GM23338 (cell line): ENCODE results near the gene SV2C. TPM values are rescaled to one million over a fixed set of nuclear protein-coding genes. Genes with fewer than 3 reads are reported as not detected.

ENCODE experiments used
- ATAC-seq: fragments of 200-7000 bp; cut with Tn5 transposase; 3 replicates; pipeline ENCODE4 v1.9.1; 2020
- DNase-seq: peaks from one replicate; pipeline ENCODE4 v3.0.0-alpha.2; 2015; ENCODE audit warnings: low spot score
- H2AFZ ChIP-seq: fragments of 200-600 bp; sonication (generic); 2 replicates; pipeline ENCODE4 v1.8.0; 2016; ENCODE audit warnings: antibody characterized with exemption, mild to moderate bottlenecking, moderate library complexity
- H3F3A ChIP-seq: fragments of 200-600 bp; sonication (generic); replicated peaks from 2 replicates; pipeline ENCODE4 v1.8.0; 2017; ENCODE audit warnings: antibody characterized with exemption, mixed run types, low read depth
- H3K27ac ChIP-seq: fragments of 200-600 bp; sonication (generic); 2 replicates; pipeline ENCODE4 v1.6.1; 2016; ENCODE audit warnings: low read depth
- H3K27me3 ChIP-seq: fragments of 200-600 bp; sonication (generic); 2 replicates; pipeline ENCODE4 v1.8.0; 2016; ENCODE audit warnings: mild to moderate bottlenecking, mixed run types, moderate library complexity; ENCODE audit not compliant: insufficient read depth
- H3K36me3 ChIP-seq: fragments of 200-600 bp; sonication (generic); 2 replicates; pipeline ENCODE4 v1.8.0; 2016; ENCODE audit warnings: mild to moderate bottlenecking; ENCODE audit not compliant: insufficient read depth
- H3K4me1 ChIP-seq: fragments of 200-600 bp; sonication (generic); 2 replicates; pipeline ENCODE4 v1.8.0; 2016; ENCODE audit warnings: mild to moderate bottlenecking, moderate library complexity; ENCODE audit not compliant: insufficient read depth
- H3K4me2 ChIP-seq: fragments of 200-600 bp; sonication (generic); 2 replicates; pipeline ENCODE4 v1.7.1; 2017; ENCODE audit warnings: mixed run types
- H3K4me3 ChIP-seq: fragments of 200-600 bp; sonication (generic); 2 replicates; pipeline ENCODE4 v1.6.1; 2016; ENCODE audit warnings: mixed run types
- H3K79me2 ChIP-seq: fragments of 200-600 bp; sonication (generic); replicated peaks from 2 replicates; pipeline ENCODE4 v1.8.0; 2017; ENCODE audit warnings: mild to moderate bottlenecking; ENCODE audit not compliant: insufficient read depth
- H3K9me2 ChIP-seq: fragments of 200-600 bp; sonication (generic); 2 replicates; pipeline ENCODE4 v1.8.0; 2017; ENCODE audit not compliant: insufficient read depth
- H4K20me1 ChIP-seq: fragments of 200-600 bp; sonication (generic); replicated peaks from 2 replicates; pipeline ENCODE4 v1.8.0; 2017; ENCODE audit warnings: mild to moderate bottlenecking; ENCODE audit not compliant: insufficient read depth
- H3K27ac Mint-ChIP-seq: 2 replicates; pipeline ENCODE4 v1.8.0; 2020; ENCODE audit warnings: inconsistent platforms, mild to moderate bottlenecking, moderate library complexity, mixed read lengths
- H3K27me3 Mint-ChIP-seq: 3 replicates; pipeline ENCODE4 v1.8.0; 2022; ENCODE audit warnings: low read depth, mild to moderate bottlenecking, moderate library complexity, mixed read lengths, inconsistent platforms; ENCODE audit not compliant: insufficient read depth, poor library complexity
- H3K36me3 Mint-ChIP-seq: 3 replicates; pipeline ENCODE4 v1.8.0; 2021; ENCODE audit warnings: low read depth, mild to moderate bottlenecking, inconsistent platforms, moderate library complexity, mixed read lengths
- H3K4me1 Mint-ChIP-seq: 3 replicates; pipeline ENCODE4 v1.8.0; 2020; ENCODE audit warnings: mild to moderate bottlenecking, inconsistent platforms, mixed read lengths
- H3K4me3 Mint-ChIP-seq: 3 replicates; pipeline ENCODE4 v1.8.0; 2021; ENCODE audit warnings: moderate library complexity, mild to moderate bottlenecking, inconsistent platforms, mixed read lengths
- H3K9me3 Mint-ChIP-seq: 3 replicates; pipeline ENCODE4 v1.8.0; 2020; ENCODE audit warnings: moderate library complexity, mild to moderate bottlenecking, inconsistent platforms, mixed read lengths
- CREB1 ChIP-seq: fragments of 250-450 bp; sonication (Bioruptor Pico); IDR thresholded peaks from 2 replicates; pipeline ENCODE4 v1.5.0; 2020; ENCODE audit warnings: low read depth, mild to moderate bottlenecking, moderate library complexity
- ETS1 ChIP-seq: IDR thresholded peaks from 2 replicates; pipeline ENCODE4 v1.6.1; 2016; ENCODE audit warnings: antibody characterized with exemption
- EZH2phosphoT487 ChIP-seq: fragments of 200-600 bp; sonication (generic); IDR thresholded peaks from one replicate; pipeline ENCODE4 v1.8.1; 2018; ENCODE audit warnings: antibody characterized with exemption; ENCODE audit not compliant: unreplicated experiment
- JUNB ChIP-seq: IDR thresholded peaks from one replicate; pipeline ENCODE4 v1.6.1; 2016; ENCODE audit warnings: antibody characterized with exemption; ENCODE audit not compliant: unreplicated experiment
- NANOG ChIP-seq: IDR thresholded peaks from 2 replicates; pipeline ENCODE4 v1.6.1; 2016; ENCODE audit warnings: antibody characterized with exemption, borderline replicate concordance
- POLR2AphosphoS5 ChIP-seq: IDR thresholded peaks from 2 replicates; pipeline ENCODE4 v1.6.1; 2016; ENCODE audit warnings: antibody characterized with exemption, low read depth
- STAT1 ChIP-seq: IDR thresholded peaks from one replicate; pipeline ENCODE4 v1.6.1; 2016; ENCODE audit warnings: antibody characterized with exemption; ENCODE audit not compliant: unreplicated experiment
- ZNF114 ChIP-seq: fragments of 250-450 bp; sonication (Bioruptor Pico); IDR thresholded peaks from 2 replicates; pipeline ENCODE4 v1.5.0; 2020; ENCODE audit warnings: mild to moderate bottlenecking, moderate library complexity
- polyA plus RNA-seq: library from polyadenylated mRNA; unstranded; fragments of >200 nt; fragmentation: Nextera tagmentation; extraction: Ambion mirVana; gene quantifications from 2 replicates; pipeline ENCODE4 v1.2.1, GENCODE V29; 2016
- total RNA-seq: library from RNA; depleted of rRNA; stranded (reverse); fragments of >200 nt; shearing (Covaris generic); gene quantifications from 2 replicates; pipeline ENCODE4 v1.2.3, GENCODE V29; 2014
- TF ChIP-seq, protein P1 (sequence below), 2 experiments: fragments of 200-600 bp in 1 of 2; sonication (generic) in 1 of 2; conservative IDR thresholded peaks; 2 replicates each; pipeline versions ENCODE4 v1.5.1 to v1.6.1; 2016 to 2017; ENCODE audit warnings: antibody characterized with exemption in 2 of 2, low read depth in 2 of 2, mild to moderate bottlenecking in 2 of 2, moderate library complexity in 1 of 2
- TF ChIP-seq, protein P2 (sequence below): IDR thresholded peaks from one replicate; pipeline ENCODE4 v1.6.1; 2018; ENCODE audit warnings: antibody characterized with exemption; ENCODE audit not compliant: unreplicated experiment

The SV2C gene
- total and polyA plus RNA-seq, 2 experiments from 2014 or later, result 0.05 to 0.07 TPM

DNA sequence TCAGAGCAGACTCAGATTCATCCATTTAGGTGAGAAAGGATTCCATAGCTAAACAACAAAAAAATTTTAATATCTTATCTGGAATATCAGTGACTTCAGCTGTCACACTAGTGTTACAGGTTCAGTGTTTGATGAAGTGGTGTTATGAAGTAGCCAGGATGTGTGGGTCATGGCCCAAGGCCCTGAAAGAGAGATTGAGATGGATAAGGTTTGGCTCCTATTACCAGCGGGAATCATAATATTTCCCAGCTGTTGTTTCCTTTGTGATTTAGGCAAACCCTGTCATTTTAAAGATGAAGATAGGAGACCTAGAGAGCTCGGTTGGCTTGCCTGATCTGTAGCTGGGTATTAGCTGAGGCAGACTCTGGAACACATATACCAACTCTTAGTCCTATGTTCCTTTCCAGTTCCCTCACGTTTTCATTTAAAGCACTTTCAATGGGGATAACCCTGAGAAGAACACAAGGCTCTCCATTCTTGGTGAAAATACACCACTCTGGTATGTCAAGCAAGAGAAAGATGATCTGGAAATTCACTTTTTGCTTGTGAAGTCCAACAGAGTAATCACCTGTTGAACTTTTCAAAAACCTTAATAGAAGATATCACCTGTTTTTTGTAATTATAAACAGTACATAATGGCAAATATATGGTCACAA is 54.8 kb downstream of the SV2C start:
- Histone ChIP-seq H2AFZ (no peak overlapping the region), H4K20me1 (no peaks in the 10 kb centered on the region), H3F3A (no peaks in the 10 kb centered on the region), H3K27me3 (no peaks in the 10 kb centered on the region), H3K4me2 (no peak overlapping the region), H3K9me2 (no peaks in the 10 kb centered on the region), H3K36me3 (no peaks in the 10 kb centered on the region), H3K4me1 (no peaks in the 10 kb centered on the region), H3K4me3 (no peak overlapping the region), H3K79me2 (no peaks in the 10 kb centered on the region), H3K27ac (no peak overlapping the region)
- Mint-ChIP-seq H3K4me3 (no peak overlapping the region), H3K27me3 (peaks cover 3% of the 10 kb centered on the region), H3K36me3 (no peaks in the 10 kb centered on the region), H3K4me1 (no peaks in the 10 kb centered on the region), H3K27ac (no peak overlapping the region), H3K9me3 (no peaks in the 10 kb centered on the region)
- DNase-seq, result no peak
- TF ChIP-seq ZNF114 (CRISPR knock-in tag) (no peak), STAT1 (no peak), ETS1 (no peak), CREB1 (CRISPR knock-in tag) (no peak), JUNB (no peak), NANOG (no peak), EZH2phosphoT487 (no peak), POLR2AphosphoS5 (no peak)
- TF ChIP-seq, protein P1, sequence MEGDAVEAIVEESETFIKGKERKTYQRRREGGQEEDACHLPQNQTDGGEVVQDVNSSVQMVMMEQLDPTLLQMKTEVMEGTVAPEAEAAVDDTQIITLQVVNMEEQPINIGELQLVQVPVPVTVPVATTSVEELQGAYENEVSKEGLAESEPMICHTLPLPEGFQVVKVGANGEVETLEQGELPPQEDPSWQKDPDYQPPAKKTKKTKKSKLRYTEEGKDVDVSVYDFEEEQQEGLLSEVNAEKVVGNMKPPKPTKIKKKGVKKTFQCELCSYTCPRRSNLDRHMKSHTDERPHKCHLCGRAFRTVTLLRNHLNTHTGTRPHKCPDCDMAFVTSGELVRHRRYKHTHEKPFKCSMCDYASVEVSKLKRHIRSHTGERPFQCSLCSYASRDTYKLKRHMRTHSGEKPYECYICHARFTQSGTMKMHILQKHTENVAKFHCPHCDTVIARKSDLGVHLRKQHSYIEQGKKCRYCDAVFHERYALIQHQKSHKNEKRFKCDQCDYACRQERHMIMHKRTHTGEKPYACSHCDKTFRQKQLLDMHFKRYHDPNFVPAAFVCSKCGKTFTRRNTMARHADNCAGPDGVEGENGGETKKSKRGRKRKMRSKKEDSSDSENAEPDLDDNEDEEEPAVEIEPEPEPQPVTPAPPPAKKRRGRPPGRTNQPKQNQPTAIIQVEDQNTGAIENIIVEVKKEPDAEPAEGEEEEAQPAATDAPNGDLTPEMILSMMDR (conservative IDR thresholded peaks at IDR 0.05; ENCODE audit: low read depth in 2 of 2), result no peak
- TF ChIP-seq, protein P2, sequence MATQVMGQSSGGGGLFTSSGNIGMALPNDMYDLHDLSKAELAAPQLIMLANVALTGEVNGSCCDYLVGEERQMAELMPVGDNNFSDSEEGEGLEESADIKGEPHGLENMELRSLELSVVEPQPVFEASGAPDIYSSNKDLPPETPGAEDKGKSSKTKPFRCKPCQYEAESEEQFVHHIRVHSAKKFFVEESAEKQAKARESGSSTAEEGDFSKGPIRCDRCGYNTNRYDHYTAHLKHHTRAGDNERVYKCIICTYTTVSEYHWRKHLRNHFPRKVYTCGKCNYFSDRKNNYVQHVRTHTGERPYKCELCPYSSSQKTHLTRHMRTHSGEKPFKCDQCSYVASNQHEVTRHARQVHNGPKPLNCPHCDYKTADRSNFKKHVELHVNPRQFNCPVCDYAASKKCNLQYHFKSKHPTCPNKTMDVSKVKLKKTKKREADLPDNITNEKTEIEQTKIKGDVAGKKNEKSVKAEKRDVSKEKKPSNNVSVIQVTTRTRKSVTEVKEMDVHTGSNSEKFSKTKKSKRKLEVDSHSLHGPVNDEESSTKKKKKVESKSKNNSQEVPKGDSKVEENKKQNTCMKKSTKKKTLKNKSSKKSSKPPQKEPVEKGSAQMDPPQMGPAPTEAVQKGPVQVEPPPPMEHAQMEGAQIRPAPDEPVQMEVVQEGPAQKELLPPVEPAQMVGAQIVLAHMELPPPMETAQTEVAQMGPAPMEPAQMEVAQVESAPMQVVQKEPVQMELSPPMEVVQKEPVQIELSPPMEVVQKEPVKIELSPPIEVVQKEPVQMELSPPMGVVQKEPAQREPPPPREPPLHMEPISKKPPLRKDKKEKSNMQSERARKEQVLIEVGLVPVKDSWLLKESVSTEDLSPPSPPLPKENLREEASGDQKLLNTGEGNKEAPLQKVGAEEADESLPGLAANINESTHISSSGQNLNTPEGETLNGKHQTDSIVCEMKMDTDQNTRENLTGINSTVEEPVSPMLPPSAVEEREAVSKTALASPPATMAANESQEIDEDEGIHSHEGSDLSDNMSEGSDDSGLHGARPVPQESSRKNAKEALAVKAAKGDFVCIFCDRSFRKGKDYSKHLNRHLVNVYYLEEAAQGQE, result no peak
- no peak for ATAC-seq
